GM19397 (cell line): ENCODE results near the gene ADPRM.
A peak's percentile ranks its signal among the peaks of the same experiment; 100 is the strongest.
"Not testable (repeated sequence)": the region's sequence is repeated elsewhere in the genome, so short reads cannot be mapped to it uniquely, and the experiment has no call there.

Experiments used
- ATAC-seq: cut with Tn5 transposase; IDR thresholded peaks from one replicate; pipeline ENCODE4 v1.9.1; 2021; ENCODE audit warnings: mild to moderate bottlenecking, moderate library complexity; ENCODE audit not compliant: unreplicated experiment

The ADPRM gene, protein sequence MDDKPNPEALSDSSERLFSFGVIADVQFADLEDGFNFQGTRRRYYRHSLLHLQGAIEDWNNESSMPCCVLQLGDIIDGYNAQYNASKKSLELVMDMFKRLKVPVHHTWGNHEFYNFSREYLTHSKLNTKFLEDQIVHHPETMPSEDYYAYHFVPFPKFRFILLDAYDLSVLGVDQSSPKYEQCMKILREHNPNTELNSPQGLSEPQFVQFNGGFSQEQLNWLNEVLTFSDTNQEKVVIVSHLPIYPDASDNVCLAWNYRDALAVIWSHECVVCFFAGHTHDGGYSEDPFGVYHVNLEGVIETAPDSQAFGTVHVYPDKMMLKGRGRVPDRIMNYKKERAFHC

DNA sequence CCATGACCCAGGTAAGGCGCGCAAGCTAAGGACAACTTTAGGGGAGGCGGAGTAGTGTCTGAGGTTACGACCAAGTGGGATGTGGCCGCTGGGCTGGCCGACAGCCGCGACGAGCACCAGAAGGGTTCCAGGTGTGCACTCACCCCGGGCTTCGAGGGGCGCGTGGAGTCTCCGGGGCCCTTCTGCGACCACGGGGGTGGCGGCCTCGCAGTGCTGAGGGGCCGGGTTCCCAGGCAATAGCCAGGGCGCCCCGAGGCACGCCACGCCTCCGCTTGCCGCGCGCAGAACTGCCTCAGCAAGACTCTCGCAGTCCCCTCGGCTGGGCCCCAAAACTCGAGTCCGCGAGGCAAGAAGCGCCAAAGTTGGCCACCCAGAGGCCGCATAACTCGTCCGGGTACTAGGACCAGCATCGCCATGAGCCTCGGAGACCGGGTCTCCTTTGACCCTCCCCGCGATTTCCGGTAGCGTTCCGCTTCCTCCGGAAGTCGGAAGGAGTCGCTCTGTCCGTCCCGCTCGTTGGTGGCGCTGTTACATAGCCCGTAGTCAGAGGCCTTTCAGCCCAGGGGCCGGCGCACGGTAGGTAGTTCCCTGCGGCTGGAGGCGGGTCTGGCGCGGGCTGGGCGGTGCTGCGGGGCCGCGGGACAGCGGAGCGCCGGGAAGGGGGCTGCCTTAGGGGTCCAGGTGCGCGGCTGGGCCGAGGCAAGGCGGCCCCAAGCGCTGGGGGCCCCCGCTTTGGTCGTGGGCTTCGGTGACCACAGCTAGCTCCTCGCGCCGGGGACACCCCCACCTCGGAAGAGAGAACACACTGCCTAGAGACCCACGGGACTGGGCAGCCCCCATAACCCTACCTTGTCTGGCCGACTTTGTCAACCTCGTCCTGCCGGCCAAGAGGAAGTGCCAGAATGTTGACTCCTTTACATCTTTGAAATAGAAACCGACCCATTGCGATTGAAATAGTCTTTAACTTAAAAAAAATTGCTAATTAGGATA lies at the start of gene ADPRM, which contains the start of gene SCO1:
Gene ADPRM (plus strand): TSS at position 503 of the 990 bp plus-strand sequence. CDS start 7,333 bp downstream, outside the sequence.
Gene SCO1 (minus strand): TSS at position 442 of the 990 bp plus-strand sequence. CDS start 26 bp downstream, at position 416.
- ATAC-seq, result peak; percentile 95

DNA sequence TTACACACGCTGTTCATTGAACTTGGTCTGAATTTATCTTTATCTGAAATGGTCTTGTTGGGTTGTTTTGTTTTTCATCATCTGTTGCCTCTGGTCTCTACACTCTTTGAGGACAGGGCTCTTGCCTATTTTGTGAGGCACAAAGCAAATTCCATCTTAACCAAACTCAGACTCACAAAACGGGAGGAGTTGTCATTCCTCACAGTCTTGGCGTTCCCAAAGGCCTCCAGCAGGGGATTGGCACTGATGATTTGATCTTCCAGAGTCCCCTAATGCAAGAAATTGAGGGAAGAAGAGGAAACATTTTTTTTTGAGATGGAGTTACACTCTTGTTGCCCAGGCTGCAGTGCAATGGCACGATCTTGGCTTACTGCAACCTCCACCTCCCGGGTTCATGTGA lies 49.0 kb upstream of the ADPRM start:
- ATAC-seq, result no peak

DNA sequence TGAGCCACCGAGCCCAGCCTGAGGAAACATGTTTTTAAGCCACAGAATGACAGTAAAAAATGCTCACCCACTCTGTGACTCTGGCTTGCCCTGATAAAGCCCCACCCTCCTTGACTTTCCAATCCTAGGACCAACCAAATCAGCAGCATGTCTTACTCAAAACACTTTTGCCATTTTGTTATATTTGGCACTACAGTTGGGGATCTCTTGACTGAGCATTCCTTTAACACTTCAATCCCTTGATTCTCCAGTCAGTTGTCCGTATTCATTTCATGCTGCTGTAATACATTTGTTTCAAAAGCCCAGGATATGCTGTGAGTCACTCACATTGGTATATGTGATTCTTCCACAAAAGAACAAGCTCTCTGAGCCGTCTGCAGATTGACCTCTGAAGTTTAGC lies 48.4 kb upstream of the ADPRM start:
- ATAC-seq, result no peak

GRCh38 chr17:10649602-10650001 lies 47.8 kb upstream of the ADPRM start:
- ATAC-seq, result no peak

DNA sequence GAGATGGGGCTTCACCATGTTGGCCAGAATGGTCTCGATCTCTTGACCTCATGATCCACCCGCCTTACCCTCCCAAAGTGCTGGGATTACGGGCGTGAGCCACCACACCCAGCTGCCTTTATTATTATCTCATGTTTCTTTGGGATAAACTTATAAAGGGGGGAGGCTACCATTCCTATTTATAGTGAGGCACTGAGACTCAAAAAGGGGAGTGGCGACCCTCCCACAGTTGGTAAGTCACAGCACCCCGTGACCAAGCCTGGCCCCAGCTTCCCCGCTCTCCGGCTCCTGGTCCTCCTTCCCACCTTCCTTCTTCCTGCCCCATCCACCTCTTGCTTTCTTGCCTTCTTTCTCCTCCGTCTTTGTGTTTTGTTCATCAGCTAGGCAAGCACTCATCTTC lies 45.5 kb upstream of the ADPRM start:
- ATAC-seq, result no peak

- no peak for ATAC-seq
These were observed 44.3 kb upstream of the ADPRM start for GRCh38 chr17:10652984-10653659.

GRCh38 chr17:10653987-10654386 lies 43.4 kb upstream of the ADPRM start:
- ATAC-seq, result no peak

GRCh38 chr17:10657148-10657547 lies 40.2 kb upstream of the ADPRM start, which contains the start of gene MYH3:
TSS of gene MYH3 (minus strand) at chr17:10657309. CDS start at chr17:10655064, 2,245 bp downstream.
- no peak for ATAC-seq

DNA sequence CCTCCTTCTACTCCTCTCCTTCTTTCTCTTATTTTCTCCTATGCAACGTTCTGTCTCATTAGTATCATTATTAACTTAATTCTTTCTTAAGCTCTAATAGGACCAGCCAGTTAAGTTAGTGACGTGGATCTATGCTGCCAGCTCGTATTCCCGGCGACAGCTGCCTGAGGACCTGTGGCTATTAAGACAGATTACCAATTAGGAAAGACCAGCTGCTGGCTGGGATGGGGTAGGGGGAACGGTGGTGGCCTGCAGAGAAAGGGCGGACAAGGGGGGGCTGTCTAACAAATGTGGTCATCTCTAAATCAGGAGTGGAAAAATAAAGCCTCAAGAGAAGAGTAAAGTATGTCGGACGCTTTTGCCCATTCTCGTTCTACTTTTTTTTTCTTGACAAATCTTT lies 39.5 kb upstream of the ADPRM start:
- no peak for ATAC-seq

- ATAC-seq, result no peak
These were observed 36.0 kb upstream of the ADPRM start for GRCh38 chr17:10661437-10661836.

DNA sequence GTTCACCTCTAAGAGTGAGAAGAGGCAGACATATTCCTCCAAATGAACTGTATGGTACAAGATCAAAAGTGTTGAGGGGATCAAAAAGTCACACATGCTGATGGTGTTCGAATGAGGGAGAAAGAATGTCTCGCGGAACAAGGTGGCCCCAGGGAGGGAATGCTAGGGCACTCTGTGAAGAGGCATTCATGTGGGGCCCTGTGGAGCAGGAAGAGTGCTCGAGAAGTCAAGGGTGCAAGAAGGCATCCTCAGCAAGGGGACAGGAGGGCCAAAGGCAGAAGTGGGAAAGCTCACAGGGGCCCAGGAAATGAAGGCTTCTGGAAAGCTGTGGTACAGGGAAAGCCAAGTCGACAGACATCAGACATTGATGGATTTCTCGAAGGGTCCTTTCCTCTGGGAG lies 34.2 kb upstream of the ADPRM start:
- ATAC-seq, result no peak

DNA sequence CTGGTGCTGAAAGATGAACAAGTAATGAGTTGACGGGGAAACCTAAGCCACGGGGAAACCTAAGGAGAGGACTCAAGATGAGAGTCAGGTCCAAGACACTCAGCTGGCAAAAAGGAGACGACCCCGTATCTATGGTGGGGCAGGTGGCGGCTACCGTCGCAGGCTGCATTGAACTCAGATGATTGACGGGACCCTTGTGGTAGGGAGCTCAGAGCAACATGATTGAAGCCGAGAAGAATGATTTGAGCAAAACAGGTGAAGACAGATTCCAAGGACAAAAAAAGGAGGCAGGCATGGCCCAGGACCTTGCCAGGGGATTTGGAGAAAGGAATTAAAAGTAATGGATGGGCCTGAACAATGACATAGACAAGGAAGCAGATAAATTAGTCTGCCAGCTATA lies 32.8 kb upstream of the ADPRM start:
- ATAC-seq, result no peak

DNA sequence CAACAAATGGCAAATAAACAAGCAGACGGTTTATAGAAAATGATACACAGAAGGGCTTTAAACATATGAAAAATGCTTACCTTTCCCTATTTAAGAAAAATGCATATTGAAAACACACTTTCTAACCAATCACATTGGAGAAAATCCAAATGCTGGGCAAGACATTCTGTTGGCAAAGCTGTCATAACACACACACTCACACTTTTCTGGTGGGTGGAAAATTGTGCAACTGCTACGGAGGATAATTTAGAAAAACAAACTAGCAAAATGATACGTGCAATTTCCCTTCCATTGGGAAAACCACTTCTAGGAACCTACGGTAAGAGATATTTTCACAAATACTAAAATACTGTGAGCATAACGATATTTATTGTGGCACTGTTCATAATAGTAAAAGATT lies 30.5 kb upstream of the ADPRM start:
- ATAC-seq, result no peak

GRCh38 chr17:10668775-10669174 lies 28.6 kb upstream of the ADPRM start:
- ATAC-seq, result no peak

DNA sequence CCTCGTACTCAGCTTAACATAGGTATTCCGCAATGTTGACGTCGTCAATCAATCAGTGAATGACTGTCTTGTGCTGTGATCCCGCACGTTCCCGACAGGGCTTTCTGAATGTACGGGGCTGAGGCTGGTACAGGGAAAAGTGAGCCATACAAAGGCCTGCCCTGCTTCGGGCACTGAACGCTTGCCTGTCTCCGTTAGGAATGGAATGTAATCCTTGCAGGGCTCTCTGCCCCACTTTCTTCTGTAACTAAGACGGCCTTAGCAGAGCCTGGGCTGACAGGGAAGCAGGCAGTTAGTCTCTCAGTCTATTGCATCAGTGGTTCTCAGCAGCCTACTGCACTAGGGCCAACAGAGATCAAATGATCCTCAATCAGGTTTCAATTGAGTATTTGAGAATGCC lies 24.1 kb upstream of the ADPRM start:
- no peak for ATAC-seq

- no peak for ATAC-seq
These were observed 22.7 kb upstream of the ADPRM start for GRCh38 chr17:10674704-10675103.

- ATAC-seq, result no peak
These were observed 15.4 kb upstream of the ADPRM start for GRCh38 chr17:10681866-10682446.

GRCh38 chr17:10683853-10684252 lies 13.5 kb upstream of the ADPRM start:
- no peak for ATAC-seq

DNA sequence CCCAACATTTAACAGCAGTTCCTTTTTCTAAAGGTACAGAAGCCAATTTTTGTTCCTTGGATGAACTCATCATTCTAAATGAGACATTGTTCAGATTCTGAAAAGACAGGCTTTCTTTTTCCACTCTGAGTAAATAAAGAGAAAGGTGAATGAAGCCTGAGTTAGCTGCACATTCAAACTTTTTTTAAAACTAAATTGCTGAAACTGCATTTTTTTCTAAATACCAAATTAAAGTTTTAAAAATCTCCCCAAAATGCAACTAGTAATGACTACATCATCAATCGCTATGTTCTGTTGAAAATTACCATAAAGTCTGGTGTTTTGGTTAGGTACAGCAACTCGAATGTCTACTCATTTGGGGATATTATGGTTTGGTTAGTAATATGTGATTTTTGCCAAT lies 9.9 kb upstream of the ADPRM start:
- ATAC-seq, result no peak

GRCh38 chr17:10695875-10696407 lies 1.5 kb upstream of the ADPRM start:
- ATAC-seq, result not testable (repeated sequence)
